HG02943 (cell line): ENCODE measurements around the gene PCDH11X.
"Not testable (repeated sequence)": the region's sequence is repeated elsewhere in the genome, so short reads cannot be mapped to it uniquely, and the experiment has no call there.

ENCODE experiments used
- ATAC-seq: cut with Tn5 transposase; IDR thresholded peaks from one replicate; pipeline ENCODE4 v1.9.1; 2021; ENCODE audit warnings: mild to moderate bottlenecking, low read depth, moderate library complexity; ENCODE audit not compliant: unreplicated experiment

PCDH11X gene

GRCh38 chrX:91779135-91779534 is at the start of gene PCDH11X:
TSS of gene PCDH11X (plus strand) at chrX:91779375. CDS start at chrX:91835505, 56,130 bp downstream.
- not testable (repeated sequence) for ATAC-seq

GRCh38 chrX:91747446-91747845 is 31.7 kb upstream of the PCDH11X start:
- ATAC-seq = not testable (repeated sequence)

- not testable (repeated sequence) for ATAC-seq
Measured at GRCh38 chrX:91753022-91753421, 26.2 kb upstream of the PCDH11X start.

GRCh38 chrX:91770619-91771488 is 8.3 kb upstream of the PCDH11X start:
- ATAC-seq = peak; percentile 97

- ATAC-seq = not testable (repeated sequence)
Measured at GRCh38 chrX:91773943-91774342, 5.2 kb upstream of the PCDH11X start.

- ATAC-seq = not testable (repeated sequence)
Measured at GRCh38 chrX:91780008-91780407, 833 bp downstream of the PCDH11X start.

- ATAC-seq = not testable (repeated sequence)
Measured at GRCh38 chrX:91780698-91781097, 1.5 kb downstream of the PCDH11X start.

- not testable (repeated sequence) for ATAC-seq
Measured at GRCh38 chrX:91781553-91782298, 2.6 kb downstream of the PCDH11X start.

GRCh38 chrX:91782825-91783224 is 3.6 kb downstream of the PCDH11X start:
- not testable (repeated sequence) for ATAC-seq

GRCh38 chrX:91817537-91817936 is 38.4 kb downstream of the PCDH11X start:
- ATAC-seq = not testable (repeated sequence)

- ATAC-seq = not testable (repeated sequence)
Measured at GRCh38 chrX:91825321-91825720, 46.1 kb downstream of the PCDH11X start.
